SK-N-SH treated with all-trans-retinoic acid at 6 μM for 48 hours (cell line): ENCODE data around the gene KRTAP10-7.
"Not testable (repeated sequence)": the region's sequence is repeated elsewhere in the genome, so short reads cannot be mapped to it uniquely, and the experiment has no call there.

Source experiments
- ATAC-seq: fragments of 200-7000 bp; cut with Tn5 transposase; 3 replicates; pipeline ENCODE4 v1.9.1; 2020; ENCODE audit warnings: mild to moderate bottlenecking, moderate library complexity
- ARNTL ChIP-seq: fragments of 450-650 bp; formaldehyde crosslinking; IDR thresholded peaks from 2 replicates; pipeline ENCODE4 v1.5.0; 2020; ENCODE audit warnings: low read depth, mild to moderate bottlenecking, moderate library complexity, borderline replicate concordance
- BACH2 ChIP-seq: fragments of 250-450 bp; sonication (Bioruptor Pico); IDR thresholded peaks from 2 replicates; pipeline ENCODE4 v1.9.0; 2021; ENCODE audit warnings: mild to moderate bottlenecking, borderline replicate concordance
- CSDC2 ChIP-seq: fragments of 250-450 bp; sonication (Bioruptor Pico); IDR thresholded peaks from 2 replicates; pipeline ENCODE4 v1.5.0; 2020; ENCODE audit warnings: mild to moderate bottlenecking, moderate library complexity
- ESRRG ChIP-seq: fragments of 250-450 bp; sonication (Bioruptor Pico); IDR thresholded peaks from 2 replicates; pipeline ENCODE4 v1.6.1; 2021; ENCODE audit warnings: mild to moderate bottlenecking
- PPARA ChIP-seq: fragments of 250-450 bp; sonication (Bioruptor Pico); IDR thresholded peaks from 2 replicates; pipeline ENCODE4 v1.5.0; 2020; ENCODE audit warnings: mild to moderate bottlenecking, borderline replicate concordance
- RARB ChIP-seq: fragments of 250-450 bp; sonication (Bioruptor Pico); IDR thresholded peaks from 2 replicates; pipeline ENCODE4 v1.8.0; 2021; ENCODE audit warnings: mild to moderate bottlenecking, moderate library complexity
- SNAI2 ChIP-seq: fragments of 250-450 bp; sonication (Bioruptor Pico); IDR thresholded peaks from 2 replicates; pipeline ENCODE4 v1.5.0; 2020; ENCODE audit warnings: mild to moderate bottlenecking, moderate library complexity
- TOX ChIP-seq: fragments of 250-450 bp; sonication (Bioruptor Pico); IDR thresholded peaks from 2 replicates; pipeline ENCODE4 v1.8.0; 2021; ENCODE audit warnings: mild to moderate bottlenecking, moderate library complexity, borderline replicate concordance
- ZC3H10 ChIP-seq: fragments of 250-450 bp; sonication (Bioruptor Pico); IDR thresholded peaks from 2 replicates; pipeline ENCODE4 v1.5.1; 2021; ENCODE audit warnings: mild to moderate bottlenecking, moderate library complexity
- ZFP3 ChIP-seq: fragments of 250-450 bp; sonication (Bioruptor Pico); IDR thresholded peaks from 2 replicates; pipeline ENCODE4 v1.5.0; 2020; ENCODE audit warnings: mild to moderate bottlenecking, moderate library complexity
- ZFP30 ChIP-seq: fragments of 450-650 bp; formaldehyde crosslinking; IDR thresholded peaks from 2 replicates; pipeline ENCODE4 v1.5.0; 2022; ENCODE audit warnings: mild to moderate bottlenecking, moderate library complexity
- ZNF565 ChIP-seq: fragments of 450-650 bp; formaldehyde crosslinking; conservative IDR thresholded peaks from 2 replicates; pipeline ENCODE4 v1.5.0; 2020; ENCODE audit warnings: low read depth, mild to moderate bottlenecking, moderate library complexity
- ZNF70 ChIP-seq: fragments of 450-650 bp; formaldehyde crosslinking; IDR thresholded peaks from 2 replicates; pipeline ENCODE4 v1.5.0; 2020; ENCODE audit warnings: mild to moderate bottlenecking, moderate library complexity
- ZNF8 ChIP-seq: fragments of 450-650 bp; formaldehyde crosslinking; IDR thresholded peaks from 2 replicates; pipeline ENCODE4 v1.5.0; 2020; ENCODE audit warnings: mild to moderate bottlenecking, moderate library complexity
- TF ChIP-seq, protein P1 (sequence below): fragments of 250-450 bp; sonication (Bioruptor Pico); IDR thresholded peaks from 2 replicates; pipeline ENCODE4 v1.5.1; 2020; ENCODE audit warnings: low read depth, mild to moderate bottlenecking, moderate library complexity
- TF ChIP-seq, protein P2 (sequence below): fragments of 250-450 bp; sonication (Bioruptor Pico); IDR thresholded peaks from 2 replicates; pipeline ENCODE4 v1.5.0; 2020; ENCODE audit warnings: mild to moderate bottlenecking, moderate library complexity

Gene KRTAP10-7

DNA sequence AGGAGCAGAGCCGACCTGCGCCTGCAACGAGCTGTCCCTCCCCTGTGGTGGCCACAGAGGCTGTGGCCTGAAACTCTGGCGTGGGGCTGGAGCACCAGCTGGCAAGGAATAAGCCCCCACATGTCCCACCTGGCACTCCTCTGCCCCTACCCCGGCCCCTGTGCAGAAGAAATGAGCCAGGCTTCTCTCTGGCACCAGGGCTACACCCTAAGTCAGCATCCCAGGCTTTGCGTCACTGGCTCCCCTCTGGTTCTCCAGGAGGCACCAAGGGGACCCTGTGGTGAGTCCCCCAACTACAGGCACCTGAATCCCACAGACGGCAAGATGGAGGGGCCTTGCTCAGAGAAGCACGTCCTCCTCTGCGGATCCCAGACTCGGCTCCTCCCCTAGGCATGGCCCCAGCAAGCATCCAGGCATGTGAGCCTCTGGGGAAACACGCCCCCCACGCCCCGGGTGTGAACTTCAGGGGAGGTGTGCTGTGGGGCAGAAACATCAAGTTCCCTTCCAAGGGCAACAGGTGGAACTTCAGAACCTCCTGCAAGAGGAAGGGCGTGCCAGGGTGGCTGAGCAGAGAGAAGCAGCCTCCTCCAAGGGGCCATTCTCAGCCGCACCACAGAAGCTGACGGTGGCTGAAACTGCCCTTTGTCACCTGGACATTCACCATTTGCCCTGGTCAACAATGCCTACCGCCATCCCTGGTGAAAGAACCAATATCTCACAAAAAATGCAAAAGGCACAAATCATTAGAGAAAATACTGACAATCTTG is 2.9 kb downstream of the KRTAP10-7 start:
- TF ChIP-seq, protein P1, sequence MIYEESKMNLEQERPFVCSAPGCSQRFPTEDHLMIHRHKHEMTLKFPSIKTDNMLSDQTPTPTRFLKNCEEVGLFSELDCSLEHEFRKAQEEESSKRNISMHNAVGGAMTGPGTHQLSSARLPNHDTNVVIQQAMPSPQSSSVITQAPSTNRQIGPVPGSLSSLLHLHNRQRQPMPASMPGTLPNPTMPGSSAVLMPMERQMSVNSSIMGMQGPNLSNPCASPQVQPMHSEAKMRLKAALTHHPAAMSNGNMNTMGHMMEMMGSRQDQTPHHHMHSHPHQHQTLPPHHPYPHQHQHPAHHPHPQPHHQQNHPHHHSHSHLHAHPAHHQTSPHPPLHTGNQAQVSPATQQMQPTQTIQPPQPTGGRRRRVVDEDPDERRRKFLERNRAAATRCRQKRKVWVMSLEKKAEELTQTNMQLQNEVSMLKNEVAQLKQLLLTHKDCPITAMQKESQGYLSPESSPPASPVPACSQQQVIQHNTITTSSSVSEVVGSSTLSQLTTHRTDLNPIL (CRISPR knock-in tag) = no peak
- TF ChIP-seq TOX (CRISPR knock-in tag) = no peak
- TF ChIP-seq PPARA (CRISPR knock-in tag) = no peak
- no peak for TF ChIP-seq ZNF565
- ATAC-seq = no peak

DNA sequence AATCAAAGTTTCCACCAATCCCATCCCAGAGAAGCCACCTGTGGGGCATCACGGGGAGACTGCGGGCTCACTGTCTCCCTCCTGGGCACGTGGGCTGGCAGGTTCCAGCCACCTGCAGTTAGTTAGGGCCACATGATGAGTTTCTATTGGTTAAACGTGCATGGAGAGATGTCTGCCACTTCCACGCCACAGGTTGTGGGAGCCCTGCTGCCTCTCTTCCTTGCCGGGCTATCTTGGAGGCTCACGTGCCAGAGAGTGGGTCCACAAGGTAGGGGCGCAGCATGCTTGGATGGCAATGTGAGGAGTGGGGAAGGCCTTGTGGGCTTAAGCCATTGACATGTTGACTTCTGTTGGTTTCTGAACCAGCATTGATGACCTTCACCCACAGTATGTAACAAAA is 3.5 kb downstream of the KRTAP10-7 start:
- no peak for ATAC-seq
- no peak for TF ChIP-seq RARB (CRISPR knock-in tag)
- TF ChIP-seq BACH2 (CRISPR knock-in tag) = no peak

DNA sequence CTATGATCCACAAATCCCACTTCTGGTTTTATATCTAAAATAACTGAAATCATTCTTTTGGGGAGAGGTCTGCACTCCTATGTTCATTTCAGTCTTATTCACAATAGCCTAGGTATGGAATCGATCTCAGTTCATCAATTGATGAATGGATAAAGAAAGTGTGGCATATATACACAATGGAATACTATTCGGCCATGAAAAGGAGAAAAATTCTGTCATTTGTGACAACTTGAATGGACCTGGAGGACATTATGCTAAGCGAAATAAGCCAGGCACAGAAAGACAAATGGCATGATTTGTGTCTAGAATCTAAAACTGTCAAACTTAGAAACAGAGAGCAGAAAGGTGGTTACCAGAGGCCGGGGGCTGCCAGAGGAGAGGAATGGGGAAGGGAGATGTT is 6.1 kb downstream of the KRTAP10-7 start:
- TF ChIP-seq TOX (CRISPR knock-in tag) = no peak
- TF ChIP-seq, protein P1 (CRISPR knock-in tag) = no peak
- TF ChIP-seq CSDC2 (CRISPR knock-in tag) = no peak
- no peak for TF ChIP-seq ESRRG (CRISPR knock-in tag)
- TF ChIP-seq ZC3H10 = no peak
- TF ChIP-seq, protein P2, sequence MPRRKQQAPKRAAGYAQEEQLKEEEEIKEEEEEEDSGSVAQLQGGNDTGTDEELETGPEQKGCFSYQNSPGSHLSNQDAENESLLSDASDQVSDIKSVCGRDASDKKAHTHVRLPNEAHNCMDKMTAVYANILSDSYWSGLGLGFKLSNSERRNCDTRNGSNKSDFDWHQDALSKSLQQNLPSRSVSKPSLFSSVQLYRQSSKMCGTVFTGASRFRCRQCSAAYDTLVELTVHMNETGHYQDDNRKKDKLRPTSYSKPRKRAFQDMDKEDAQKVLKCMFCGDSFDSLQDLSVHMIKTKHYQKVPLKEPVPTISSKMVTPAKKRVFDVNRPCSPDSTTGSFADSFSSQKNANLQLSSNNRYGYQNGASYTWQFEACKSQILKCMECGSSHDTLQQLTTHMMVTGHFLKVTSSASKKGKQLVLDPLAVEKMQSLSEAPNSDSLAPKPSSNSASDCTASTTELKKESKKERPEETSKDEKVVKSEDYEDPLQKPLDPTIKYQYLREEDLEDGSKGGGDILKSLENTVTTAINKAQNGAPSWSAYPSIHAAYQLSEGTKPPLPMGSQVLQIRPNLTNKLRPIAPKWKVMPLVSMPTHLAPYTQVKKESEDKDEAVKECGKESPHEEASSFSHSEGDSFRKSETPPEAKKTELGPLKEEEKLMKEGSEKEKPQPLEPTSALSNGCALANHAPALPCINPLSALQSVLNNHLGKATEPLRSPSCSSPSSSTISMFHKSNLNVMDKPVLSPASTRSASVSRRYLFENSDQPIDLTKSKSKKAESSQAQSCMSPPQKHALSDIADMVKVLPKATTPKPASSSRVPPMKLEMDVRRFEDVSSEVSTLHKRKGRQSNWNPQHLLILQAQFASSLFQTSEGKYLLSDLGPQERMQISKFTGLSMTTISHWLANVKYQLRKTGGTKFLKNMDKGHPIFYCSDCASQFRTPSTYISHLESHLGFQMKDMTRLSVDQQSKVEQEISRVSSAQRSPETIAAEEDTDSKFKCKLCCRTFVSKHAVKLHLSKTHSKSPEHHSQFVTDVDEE = no peak
- no peak for TF ChIP-seq SNAI2
- no peak for TF ChIP-seq BACH2 (CRISPR knock-in tag)
- TF ChIP-seq ZNF565 = no peak
- TF ChIP-seq ZFP3 = no peak
- TF ChIP-seq ZNF70 (CRISPR knock-in tag) = no peak
- TF ChIP-seq ZFP30 = no peak
- no peak for TF ChIP-seq ZNF8
- ATAC-seq = no peak

DNA sequence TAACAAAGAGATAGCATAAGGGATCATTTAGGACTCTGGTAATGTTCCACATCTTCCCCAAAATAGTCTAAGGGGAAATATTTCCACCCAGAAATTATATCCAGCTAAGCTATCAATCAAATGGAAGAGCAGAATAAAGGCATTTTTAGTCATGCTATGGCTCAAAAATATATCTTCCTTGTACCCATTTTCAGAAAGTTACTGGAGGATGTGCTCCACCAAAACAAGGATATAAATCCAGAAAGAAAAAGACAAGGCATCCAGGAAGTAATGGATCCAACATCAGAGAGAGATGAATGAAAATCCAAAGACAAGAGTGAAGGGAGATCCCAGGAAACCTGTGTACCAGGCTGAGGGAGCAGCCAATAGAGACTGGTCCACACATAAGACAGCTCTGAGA is 8.8 kb downstream of the KRTAP10-7 start:
- TF ChIP-seq, protein P1 (CRISPR knock-in tag) = no peak
- TF ChIP-seq ZFP3 = no peak
- ATAC-seq = no peak

DNA sequence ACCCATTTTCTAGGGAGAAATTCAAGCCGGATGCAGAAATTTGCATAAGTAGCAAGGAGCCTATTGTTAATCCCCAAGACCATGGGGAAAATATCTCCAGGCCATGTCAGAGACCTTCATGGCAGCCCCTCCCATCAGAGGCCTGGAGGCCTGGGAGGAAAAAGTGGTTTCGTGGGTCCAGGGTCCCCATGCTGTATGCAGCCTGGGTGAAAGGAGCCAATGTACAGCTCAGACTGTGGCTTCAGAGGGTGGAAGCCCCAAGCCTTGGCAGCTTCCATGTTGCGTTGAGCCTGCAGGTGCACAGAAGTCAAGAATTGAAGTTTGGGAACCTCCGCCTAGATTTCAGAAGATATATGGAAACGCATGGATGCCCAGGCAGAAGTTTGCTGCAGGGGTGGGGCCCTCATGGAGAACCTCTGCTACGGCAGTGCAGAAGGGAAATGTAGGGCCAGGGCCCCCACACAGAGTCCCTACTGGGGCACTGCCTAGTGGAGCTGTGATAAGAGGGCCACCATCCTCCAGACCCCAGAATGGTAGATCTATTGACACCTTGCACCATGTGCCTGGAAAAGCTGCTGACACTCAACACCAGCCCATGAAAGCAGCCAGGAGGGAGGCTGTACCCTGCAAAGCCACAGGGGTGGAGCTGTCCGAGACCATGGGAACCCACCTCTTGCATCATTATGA is 9.9 kb downstream of the KRTAP10-7 start:
- not testable (repeated sequence) for ATAC-seq

DNA sequence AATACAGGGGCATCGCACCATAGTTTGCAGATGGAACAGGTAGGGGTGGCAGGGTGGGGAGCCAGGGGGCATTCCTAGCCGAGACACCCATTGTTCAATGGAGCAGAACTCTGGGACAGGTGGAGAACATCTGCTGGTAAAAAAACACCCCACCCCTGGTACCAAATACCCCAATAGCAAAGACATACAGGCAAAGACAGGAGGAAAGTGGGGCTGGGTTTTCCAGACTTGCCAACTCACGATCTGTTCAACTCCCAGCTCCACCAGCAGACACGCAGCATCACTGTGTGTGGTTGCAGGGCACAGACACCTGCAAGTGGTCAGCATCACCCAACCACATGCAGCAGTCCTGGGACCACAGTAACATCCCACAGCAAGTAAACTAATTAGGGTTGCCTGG is 11.2 kb downstream of the KRTAP10-7 start:
- ATAC-seq = no peak
- TF ChIP-seq PPARA (CRISPR knock-in tag) (no peak), ZNF70 (CRISPR knock-in tag) (no peak), ARNTL (CRISPR knock-in tag) (no peak)
- TF ChIP-seq, protein P1 (CRISPR knock-in tag) = no peak
- TF ChIP-seq, protein P2 = no peak
